ENCODE data around the gene CALB2.

CALB2 gene

DNA sequence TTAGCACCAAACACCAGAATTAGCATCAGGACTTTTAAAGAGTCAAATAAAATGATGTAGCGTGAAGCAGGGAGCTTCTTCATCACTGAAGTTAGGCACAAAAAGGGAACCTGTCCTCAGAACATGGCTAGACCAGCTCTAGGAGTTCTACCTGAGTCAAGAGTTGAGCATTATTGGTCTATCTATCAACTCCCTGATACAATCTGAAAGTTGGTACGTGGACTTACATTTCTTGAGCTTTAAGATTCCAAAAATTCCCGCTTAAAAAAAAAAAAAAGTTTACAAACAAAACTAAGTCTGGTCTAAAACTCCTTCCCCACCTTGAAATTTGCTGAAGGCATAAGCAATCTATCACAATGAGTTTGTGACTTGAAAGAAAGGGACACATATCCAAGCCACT is 71.1 kb downstream of the CALB2 start:
- no peak for TF ChIP-seq CTCF (IDR thresholded peaks at IDR 0.05)

GRCh38 chr16:71430744-71431143 is 72.2 kb downstream of the CALB2 start:
- no peak for TF ChIP-seq CTCF (IDR thresholded peaks at IDR 0.05)

DNA sequence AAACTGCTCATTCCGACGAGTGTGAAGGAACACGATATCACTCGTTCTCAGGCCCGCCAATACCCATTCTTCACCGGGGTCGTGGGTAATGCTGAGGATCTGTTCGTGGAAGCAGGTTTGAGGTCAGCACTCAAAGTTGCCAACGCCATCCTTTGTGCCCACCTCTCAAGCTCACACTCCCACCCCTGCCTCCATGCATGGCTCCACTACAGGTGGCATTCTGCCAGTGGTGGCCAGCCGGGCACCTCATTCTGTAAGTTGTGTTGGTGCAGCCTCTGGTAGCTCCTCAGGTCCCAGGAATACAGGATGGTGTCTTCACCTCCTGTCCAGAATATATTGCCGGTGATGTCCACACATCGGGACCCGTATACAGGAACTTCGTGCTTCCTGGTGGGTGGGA is 72.7 kb downstream of the CALB2 start:
- TF ChIP-seq CTCF (IDR thresholded peaks at IDR 0.05), result no peak

DNA sequence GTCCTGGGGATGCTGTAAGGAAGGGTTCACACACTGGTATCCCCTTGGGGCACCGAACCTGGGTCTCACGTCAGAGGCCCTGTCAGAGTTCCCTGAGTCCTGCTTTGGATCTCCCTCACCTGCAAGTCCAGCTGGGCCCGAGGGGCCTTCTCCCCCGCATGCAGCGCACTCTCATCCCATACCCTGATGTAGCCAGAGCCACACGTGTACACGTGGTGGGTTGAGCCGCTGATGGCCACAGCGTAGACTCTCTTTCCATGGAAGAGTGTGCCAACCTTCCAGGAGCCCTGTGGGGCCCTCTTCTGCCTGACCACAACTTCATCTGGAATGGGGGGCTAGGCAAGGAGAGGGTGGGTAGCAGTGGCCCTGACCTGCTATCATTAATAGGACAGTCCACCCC is 73.5 kb downstream of the CALB2 start:
- TF ChIP-seq CTCF (IDR thresholded peaks at IDR 0.05), result no peak

DNA sequence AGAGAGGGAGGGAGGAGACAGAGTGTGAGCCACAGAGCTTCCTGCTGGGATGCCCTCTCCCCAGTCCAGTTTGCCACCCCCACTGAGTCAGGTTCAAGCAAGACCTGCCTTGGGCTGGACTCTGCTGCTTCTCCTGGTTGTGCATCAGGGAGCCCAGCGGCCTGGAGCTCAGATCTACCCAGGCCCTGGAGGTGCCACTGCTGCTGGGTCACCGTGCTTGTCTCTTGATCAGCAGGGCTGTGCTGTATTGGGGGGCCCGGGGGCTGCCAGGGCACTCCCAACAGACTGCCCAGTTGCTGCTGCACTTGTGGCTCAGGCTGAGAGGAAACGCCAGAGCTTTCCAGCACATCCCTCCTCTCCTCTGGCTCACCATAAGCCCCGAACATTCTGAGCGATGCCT is 74.4 kb downstream of the CALB2 start:
- no peak for TF ChIP-seq CTCF (IDR thresholded peaks at IDR 0.05)

DNA sequence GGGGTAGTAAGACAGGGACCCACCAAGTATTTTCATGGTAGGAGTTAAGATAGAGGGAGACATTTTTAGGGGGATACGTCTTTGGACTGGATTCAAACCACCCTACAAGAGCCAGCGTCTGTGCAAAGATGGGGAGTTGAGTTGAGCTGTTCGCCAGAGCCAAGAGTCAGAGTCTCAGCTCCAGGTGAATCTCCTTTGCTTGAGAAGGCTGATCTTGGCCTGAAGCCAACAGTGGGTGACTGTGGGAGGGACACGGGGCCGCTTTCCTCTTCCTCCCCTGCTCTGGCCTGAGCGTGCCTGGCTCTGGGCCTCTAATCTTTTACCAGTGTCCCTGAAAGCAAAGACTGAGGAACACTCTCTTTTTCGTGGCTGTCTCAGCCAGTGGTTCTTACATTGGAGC is 78.0 kb downstream of the CALB2 start:
- no peak for TF ChIP-seq CTCF (IDR thresholded peaks at IDR 0.05)

GRCh38 chr16:71439523-71439922 is 81.0 kb downstream of the CALB2 start:
- no peak for TF ChIP-seq CTCF (IDR thresholded peaks at IDR 0.05)
